Activated gamma-delta T cell (primary cell): ENCODE data around the gene RALGAPA2.
A peak's percentile ranks its signal among the peaks of the same experiment; 100 is the strongest.

Experiments
- DNase-seq: peaks from one replicate; lab custom pipeline; 2025; lab: John Stamatoyannopoulos, UW

The RALGAPA2 gene

DNA sequence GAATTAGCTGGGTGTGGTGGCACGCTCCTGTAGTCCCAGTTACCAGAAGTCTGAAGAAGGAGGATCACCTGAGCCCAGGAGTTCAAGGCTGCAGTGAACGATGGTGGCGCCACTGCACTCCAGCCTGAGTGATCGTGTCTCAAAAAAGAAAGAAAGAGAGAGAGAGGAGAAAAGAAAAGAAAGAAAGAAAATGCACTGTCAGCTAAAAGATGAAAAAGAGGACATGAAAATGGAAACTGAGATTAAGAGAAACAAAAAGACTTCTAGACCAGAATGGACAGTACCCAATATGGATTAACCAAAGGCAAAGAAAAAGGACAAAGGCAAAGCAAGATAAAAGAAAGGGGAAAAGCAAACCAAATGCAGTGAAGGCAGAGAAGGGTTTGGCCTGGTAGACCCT, 9.0 kb upstream of the RALGAPA2 start:
- no peak for DNase-seq

DNA sequence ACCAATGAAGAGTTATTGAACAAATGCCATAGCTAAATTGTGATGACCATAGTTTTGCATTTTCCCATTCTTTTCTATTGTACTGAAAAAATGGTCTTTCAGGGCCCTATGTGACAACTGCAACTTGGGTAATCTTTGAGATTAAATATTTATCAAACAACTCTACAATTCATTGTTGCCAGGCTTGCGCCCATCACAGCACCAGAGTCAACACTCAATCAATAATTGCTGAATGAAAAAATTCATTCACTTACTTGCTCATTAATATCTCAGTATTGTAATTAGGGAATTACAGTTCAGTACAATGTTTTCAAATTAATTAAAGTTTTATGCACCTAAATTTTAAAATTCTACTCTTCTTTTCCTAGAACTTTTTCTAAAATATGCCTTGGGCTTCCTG, 7.7 kb upstream of the RALGAPA2 start:
- DNase-seq: no peak

DNA sequence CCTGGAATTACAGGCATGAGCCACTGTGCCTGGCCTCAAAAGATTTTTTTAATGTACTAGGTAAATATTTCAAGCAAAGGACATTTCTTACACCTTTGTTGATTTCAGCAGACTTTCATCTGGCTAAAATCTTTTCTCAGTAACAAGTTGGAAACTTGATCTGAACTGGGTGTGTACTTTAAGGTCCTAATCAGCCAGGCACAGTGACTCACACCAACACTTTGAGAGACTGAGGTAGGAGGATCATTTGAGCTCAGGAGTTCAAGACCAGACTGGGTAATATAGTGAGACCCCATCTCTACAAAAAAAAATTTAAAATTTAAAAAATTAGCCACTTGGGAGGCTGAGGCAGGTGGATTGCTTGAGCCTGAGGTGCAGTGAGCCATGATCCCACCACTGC, 7.0 kb upstream of the RALGAPA2 start:
- no peak for DNase-seq

DNA sequence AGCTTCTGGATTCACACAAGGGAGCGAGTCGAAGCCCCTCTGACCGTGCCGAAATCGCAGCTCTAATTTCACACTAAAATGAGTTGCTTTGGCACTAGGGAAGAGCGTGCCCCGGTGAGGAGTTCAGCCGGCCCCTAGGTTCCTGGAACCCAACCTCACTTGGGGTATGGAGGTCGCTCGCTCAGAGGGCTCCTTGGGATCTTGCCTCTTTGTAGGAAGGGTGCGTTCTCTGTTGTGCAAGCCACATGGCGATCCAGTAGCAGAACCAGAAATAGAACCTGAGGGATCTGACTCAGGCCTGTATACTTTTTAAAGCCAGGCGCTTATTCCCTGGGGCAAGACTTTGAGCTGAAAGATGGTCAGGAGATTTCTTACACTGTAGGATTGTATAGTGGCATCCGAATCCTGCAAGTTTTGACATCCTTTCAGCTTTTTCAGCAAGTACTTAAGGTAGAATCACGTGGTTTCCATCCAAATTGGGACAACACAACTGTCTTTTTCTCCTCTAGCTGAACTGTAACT, 861 bp upstream of the RALGAPA2 start:
- no peak for DNase-seq

DNA sequence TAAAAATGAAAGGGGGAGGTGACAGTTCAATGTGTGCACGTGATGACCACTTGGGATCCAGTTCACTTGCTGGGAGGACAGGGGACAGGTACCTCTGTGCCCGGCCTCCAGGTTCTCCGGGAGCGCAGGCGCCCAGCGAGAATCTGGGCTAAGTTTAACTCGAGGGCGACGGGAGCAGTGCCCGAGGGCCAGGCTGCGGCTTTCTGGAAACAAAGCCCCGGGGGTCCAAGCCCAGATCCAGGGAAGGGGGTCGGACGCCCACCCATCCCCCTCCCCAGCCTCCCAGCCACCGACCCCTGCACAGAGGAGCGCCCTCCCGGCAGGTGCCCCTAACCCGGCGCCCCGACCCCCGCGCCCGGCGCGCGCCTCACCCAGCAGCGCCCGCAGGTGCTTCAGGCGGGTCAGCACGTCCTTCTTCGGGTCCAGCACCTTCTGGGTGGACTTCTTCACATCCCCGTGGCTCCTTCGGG, 405 bp downstream of the RALGAPA2 start:
- peak; percentile 35 for DNase-seq

DNA sequence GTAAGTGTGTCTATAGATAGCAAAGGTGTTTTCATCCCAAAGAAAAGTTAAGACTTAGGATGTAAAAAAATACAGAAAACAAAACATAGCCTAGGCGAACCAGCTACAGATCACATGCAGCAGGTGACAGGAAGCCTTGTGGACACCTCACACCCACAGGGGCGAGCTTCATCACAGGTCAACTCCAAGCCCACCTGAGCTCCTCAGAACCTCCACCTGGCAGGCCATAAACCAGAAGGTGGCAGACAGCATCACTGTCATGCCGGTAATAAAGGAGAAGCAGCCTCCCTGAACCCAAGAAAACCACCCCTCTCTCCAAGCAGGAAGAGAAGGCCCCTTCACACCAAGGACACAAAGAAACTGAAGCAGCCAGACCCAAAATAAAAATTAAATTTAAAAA, 1.0 kb downstream of the RALGAPA2 start:
- DNase-seq: no peak

DNA sequence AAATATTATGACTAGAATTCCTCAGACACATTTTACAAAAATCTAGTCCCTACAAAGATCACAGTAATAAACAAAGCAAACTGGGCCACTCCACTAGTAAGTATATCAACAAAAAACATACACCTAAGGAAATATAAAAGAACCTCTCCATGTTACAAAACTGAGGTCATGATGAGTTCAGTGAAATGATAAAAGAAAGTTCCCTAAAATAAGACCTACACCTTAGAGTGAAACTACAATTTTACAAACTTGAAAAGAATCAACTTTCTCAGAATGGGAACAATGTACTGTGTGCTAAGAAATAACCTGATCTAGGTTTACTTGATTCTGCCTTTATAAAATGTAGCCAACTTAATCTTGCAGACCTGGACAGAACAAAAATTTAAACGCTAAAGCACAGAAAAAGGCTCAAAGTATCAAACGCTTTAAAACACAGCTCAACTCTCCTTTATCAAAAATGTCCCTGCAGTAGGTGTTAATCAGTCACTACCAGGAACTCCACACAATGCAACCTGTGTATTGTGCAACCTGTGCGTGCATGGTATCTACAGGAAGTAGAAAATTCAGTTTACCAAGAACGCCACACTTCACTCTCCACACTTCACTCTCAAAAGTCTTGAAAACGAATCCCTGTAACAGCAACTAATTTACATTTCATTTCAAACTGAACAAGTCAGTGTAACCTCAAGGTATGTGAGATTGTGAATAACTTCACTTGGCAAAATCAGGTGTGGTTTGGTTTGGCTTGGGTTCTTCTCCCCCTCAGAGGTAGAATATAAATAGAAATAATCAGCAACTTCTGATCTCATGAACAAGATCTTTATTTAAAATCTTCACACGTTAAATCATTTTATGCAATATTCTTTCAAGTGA, 1.8 kb downstream of the RALGAPA2 start:
- DNase-seq: no peak

DNA sequence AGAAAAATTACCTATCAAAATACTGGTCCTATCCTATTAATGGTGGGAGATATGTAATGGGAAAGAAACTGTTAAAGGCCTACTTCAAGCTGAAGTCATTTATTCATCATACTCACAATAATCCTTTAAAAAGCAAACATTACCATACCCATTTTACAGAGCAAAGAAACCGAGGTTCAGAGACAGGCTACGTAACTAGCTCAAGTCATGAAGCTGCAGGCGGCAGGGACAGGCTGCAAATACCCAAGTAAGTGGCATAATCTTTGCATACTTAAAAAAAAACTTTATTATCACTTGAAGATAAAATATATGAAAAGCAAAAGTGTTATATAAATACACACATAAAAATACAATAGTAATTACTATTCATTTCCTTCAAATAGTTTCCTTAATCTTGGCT, 2.6 kb downstream of the RALGAPA2 start:
- no peak for DNase-seq

DNA sequence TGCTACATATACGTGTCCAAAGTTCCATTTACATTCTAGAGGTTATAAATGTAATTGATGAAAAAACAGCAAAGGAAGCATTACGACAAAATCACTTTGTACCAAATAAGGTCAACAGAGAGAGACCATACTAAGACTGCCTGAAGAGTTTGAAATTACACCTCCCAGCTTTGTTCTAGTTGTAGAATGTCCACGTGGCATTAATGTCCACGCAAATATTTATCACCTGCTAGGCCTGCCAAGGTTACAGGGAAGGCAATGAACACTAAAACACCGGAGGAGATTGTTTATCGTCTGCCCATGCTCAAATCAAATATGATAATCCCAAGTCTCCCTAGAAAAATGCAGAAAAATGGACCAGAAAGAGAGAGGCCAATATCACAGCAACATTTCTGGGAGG, 6.2 kb downstream of the RALGAPA2 start:
- DNase-seq: no peak

DNA sequence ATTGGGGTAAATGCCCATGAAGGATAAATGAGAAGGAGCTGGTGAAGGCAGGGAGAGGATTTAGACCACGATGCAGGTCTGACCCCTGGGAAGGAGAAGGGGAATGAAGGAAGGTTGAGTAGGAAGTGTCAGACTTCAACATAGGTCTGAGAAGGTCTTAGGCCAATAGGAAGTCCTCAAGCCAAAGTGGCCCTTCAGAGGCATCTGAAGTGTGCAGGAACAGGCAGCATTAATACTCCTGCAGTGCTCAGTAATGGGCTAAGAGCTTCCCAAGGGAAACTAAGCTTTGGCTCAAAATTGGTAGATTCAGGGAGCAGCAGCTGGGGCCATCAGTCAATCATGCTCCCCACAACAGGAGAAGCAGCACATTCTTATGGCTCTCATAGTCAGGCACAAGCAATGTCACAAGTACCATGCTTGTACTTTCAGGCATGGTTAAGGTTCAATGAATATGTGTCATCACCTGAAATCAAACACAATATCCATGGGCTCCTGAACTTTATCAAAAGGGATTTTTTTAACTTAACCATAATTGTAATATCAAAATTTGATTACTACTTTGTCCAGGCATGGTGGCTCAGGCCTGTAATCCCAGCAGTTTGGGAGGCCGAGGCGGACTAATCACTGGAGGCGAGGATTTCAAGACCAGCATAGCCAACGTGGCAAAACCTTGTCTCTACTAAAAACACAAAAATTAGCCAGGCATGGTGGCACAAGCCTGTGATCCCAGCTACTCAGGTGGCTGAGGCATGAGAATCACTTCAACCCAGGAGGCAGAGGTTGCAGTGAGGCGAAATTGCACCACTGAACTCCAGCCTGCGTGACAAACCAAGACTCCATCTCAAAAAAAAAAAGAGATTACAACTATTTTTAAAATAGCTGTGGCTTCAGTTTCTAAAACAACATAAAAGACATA, 9.9 kb downstream of the RALGAPA2 start:
- DNase-seq: no peak

DNA sequence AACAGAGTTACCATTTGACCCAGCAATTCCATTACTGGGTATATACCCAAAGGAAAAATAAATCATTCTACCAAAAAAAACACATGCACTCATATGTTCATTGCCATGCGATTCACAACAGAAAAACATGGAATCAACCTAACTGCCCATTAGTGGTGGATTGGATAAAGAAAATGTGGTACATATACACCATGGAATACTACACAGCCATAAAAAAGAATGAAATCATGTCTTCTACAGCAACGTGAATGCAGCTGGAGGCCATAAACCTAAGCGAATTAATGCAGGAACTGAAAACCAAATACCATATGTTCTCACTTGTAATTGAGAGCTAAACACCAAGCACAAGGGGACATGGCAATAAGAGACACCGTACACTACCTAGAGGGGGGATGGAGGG, 12.5 kb downstream of the RALGAPA2 start:
- DNase-seq: no peak

DNA sequence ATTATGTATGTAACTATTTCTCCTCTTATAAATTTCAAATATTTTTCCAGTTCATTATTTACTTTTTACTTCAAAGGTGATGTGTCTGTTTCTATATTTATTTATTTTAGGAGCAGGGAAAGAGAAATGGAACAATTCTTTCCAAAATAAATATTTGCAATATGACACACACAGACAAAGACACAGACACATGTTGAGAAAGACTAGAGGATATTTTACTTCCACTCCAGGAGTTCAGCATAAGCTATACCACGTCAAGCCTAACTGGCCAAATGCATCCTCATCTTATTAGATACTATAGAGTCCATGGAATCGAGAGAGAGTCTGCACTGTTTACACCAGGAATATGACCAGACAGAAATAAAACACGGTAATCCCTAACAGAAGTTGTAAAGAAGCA, 13.3 kb downstream of the RALGAPA2 start:
- DNase-seq: no peak

DNA sequence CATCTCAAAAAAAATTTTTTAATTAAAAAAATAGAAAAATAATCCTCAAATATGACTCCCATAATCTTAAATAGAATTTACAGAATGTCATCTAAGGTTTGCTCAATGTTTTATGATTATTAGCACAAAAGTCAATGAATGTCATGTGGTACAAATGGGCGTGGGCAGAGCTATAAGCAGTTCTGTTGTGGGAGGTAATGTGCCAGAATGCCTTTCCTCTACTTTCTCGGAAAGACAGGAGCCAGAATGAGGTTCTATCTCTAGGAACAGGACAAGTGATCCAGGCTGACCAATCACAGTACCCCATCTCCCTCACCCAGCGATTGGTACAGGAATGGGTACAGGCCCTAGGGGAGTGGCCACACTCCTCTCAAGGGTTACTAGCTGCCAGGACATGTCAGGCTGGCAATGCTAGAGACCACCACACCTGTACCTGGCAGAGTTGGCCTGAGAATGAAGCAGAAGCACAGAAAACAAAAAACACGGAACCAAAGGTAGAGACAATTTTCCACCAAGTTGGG, 15.1 kb downstream of the RALGAPA2 start:
- DNase-seq: no peak

DNA sequence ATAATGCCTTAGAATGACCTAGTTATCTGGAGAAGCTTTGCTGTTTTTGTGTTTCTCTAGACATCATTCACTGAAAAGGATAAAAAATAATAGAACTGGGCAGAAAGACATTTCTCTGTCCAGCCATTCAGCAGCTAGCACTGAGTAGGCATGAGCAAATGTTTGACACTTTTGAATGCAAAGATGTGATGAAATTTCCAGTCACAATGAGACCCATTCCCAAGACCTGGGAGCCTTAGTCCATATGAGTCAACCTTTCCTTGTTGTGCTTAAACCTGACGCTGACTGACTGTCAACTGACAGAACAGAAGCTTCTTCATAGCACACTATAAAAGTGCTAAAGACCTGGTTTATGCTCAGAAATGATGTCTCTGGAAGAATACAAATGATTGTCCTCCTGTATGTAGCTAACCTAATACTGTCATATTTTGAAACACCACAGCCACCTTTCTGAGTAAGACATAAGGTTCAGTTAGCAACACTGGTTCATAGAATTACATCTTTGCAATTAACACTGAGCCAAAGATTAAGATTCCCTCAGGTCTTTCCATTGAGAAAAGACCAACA, 17.1 kb downstream of the RALGAPA2 start:
- no peak for DNase-seq

DNA sequence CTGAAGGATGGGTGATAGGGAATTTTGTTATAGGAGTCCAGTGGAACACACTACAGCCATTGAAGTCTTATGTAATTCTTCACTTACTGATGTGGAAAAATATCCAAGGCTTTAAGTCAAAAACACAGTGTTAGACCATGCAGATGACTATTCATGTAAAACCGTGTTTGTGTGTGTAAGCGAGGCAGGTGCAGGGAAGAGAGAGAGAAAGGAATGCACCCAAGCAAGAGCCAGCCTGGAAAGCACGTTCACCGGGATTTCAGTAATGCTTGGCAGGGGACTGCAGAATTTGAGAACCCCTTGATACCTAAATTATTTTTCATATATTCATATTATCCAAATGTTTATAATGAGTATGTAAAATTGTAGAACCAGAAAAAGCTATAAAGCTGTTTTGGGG, 17.9 kb downstream of the RALGAPA2 start:
- DNase-seq: no peak

DNA sequence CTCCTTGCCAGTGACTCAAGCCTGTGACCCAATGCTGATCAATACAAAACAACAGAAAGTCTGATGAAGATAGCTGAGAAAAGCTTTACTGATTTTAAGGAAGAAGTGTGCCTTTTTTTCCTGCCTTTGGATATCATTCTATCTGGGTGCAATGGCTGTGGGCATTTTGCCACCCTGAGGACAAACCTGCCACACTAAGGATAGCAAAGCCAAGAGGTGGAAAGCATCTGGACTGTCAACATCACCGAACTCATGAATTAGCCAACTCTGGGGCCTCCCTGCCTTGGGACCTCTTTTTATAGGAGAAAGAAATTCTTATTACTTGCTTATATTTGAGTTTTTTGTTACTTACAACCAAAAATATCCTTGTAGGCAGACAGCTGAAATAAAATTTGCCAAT, 19.9 kb downstream of the RALGAPA2 start:
- no peak for DNase-seq

DNA sequence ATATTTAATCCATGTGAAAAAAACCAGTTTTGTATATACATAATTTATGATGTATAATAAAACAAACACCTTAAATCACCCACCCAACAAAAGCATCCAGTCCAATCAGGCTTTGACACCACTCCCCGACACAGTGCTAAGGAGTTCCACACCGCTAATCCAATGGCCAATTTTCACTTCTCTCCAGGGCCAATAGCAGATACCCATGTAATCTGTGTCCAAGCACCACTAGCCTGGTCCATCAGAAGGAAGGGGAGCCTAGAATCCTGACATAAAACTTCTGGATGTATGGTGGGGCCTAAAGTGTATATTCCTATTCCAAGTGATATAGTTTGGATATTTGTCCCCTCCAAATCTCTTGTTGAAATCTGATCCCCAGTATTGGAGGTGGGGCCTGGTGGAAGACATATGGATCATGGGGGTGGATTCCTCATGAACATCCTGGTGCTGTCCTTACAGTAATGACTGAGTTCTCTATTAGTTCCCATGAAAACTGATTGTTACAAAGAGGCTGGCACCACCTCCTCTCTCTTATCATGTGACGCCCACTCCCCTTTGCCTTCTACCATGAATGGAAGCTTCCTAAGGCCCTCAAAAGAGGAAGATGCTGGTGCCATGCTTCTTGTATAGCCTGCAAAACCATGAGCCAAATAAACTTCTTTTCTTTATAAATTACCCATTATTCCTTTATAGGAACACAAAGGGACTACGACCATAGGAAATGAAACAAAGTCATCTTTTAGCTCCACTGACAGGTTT, 20.8 kb downstream of the RALGAPA2 start:
- DNase-seq: no peak

DNA sequence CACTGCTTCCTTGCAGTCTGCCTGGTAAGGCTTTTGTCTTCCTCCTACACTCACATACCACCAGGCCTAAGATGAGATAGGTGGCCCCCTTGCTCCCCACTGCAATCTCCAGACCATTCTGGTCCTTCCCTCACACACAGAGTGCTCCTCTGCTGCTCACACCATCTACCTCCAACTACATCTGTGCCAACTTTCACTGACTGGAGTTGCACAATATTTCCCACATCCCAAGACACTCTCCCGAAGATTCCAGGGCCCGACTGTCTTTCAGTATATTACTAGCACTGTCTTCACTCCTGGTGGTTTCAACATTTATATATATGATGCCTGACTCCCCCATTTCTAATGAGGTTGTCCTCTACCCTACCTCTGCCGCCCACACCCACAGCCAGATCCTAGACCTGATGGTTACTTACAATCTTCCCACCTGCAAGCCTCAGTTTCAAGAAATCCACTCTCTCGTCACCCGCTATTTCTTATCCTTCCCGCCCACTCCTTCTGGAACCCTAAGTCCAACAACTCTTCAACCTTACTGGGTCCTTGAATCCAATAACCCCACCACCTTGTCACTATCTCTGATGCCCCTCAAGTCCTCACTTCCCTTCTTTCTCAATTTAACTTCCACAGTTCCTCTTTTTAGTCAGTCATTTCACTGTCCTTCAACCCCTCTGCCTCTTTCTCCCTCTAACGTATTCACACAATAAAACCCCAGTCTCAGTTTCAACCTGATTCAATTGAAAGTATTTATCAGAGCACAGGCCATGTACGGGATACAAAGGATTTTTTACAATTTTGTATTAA, 21.6 kb downstream of the RALGAPA2 start:
- DNase-seq: no peak

DNA sequence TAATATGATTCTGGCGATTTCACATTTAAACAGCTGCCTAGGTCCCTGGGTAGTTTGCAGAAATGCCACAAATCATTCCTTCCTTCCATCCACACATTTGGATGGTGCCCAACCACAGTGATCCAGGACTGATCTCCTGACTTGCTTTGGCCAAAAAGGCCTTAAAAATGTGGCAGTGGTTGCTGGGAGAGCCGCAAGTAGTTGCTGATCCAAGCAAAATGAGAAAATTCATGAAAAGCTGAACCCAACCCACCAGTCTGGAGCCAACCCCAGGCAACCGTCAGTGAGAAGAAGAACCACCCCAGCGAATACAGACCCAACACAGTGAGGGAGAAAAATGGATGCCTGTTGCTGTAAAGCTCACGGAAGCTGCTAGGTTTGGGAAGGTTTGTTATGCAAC, 25.1 kb downstream of the RALGAPA2 start:
- DNase-seq: no peak

DNA sequence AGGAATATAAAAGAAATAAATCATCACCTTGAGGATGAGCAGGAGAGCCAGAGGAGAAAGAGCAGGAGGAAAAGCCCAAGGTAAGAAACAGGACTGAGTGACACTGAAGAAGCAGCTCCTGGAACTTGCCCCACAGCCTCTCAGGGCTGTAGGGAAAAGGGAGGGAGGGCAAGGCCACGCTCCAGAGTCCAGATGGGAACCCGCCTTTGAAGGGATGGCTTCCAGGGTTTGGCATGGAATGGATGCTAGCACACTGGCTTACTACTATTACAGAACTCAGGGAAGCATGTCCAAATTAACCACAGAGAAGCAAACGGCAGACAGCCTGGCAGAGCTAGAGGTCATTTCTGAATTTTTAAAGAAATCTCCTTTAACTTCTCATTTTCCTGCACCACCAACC, 26.8 kb downstream of the RALGAPA2 start:
- DNase-seq: no peak
